ENCODE measurements around the gene ADK. TPM values are rescaled to one million over a fixed set of nuclear protein-coding genes. Genes with fewer than 3 reads are reported as not detected.
"Not testable (repeated sequence)": the region's sequence is repeated elsewhere in the genome, so short reads cannot be mapped to it uniquely, and the experiment has no call there.

ADK gene
- total RNA-seq, 1 donor from 2014 or later: 31.9 TPM

DNA sequence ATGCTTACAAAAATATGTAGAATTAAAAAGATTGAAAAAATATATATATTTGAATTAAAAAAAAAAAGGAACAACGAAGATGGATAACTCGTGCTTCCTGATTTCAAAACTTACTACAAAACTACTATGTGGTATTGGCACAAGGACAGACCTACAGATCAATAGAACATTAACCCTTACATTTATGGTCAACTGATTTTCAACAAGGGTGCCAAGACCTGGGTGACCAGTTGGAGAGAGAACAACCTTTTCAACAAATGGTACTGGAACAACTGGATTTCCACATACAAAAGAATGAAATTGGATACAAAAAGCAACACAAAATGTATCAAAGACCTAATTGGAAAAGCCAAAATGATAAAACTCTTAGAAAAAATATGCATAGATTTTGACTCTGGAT lies 10.5 kb upstream of the ADK start:
- Mint-ChIP-seq H3K27me3 (ENCODE audit: low read depth) (no peaks in the 10 kb centered on the region), H3K36me3 (ENCODE audit: low read depth) (peaks cover 9% of the 10 kb centered on the region), H3K9me3 (ENCODE audit: low read depth) (no peaks in the 10 kb centered on the region), H3K27ac (ENCODE audit: unreplicated experiment) (no peak overlapping the region), H3K4me1 (ENCODE audit: low read depth) (peaks cover 10% of the 10 kb centered on the region), H3K4me3 (ENCODE audit: unreplicated experiment) (no peak overlapping the region)
- TF ChIP-seq, protein P1, sequence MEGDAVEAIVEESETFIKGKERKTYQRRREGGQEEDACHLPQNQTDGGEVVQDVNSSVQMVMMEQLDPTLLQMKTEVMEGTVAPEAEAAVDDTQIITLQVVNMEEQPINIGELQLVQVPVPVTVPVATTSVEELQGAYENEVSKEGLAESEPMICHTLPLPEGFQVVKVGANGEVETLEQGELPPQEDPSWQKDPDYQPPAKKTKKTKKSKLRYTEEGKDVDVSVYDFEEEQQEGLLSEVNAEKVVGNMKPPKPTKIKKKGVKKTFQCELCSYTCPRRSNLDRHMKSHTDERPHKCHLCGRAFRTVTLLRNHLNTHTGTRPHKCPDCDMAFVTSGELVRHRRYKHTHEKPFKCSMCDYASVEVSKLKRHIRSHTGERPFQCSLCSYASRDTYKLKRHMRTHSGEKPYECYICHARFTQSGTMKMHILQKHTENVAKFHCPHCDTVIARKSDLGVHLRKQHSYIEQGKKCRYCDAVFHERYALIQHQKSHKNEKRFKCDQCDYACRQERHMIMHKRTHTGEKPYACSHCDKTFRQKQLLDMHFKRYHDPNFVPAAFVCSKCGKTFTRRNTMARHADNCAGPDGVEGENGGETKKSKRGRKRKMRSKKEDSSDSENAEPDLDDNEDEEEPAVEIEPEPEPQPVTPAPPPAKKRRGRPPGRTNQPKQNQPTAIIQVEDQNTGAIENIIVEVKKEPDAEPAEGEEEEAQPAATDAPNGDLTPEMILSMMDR (IDR thresholded peaks at IDR 0.05): no peak
- DNase-seq (ENCODE audit: low spot score): no peak

DNA sequence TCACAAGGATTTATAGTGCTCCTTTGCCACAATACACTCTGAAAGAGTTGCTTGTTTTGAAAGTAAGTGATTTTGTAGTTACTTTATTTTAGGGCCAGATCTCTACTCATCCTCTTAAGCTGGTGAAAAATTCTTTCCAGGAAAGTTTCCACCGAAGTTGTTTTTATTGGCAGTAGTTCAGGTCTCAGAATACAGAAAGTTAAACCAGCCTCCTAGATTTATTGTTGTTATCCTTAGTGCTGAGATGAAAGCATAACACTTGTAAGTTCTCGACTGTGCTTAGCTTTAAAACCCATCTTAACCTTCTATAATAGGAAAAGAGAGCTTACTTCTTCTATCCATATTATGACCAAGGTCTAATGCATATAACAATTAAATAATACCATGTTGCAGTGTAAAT lies 5.9 kb upstream of the ADK start:
- peaks cover 25% of the 10 kb centered on the region for H3K4me1 Mint-ChIP-seq (ENCODE audit: low read depth)
- DNase-seq (ENCODE audit: low spot score): no peak
- no peak overlapping the region for H3K4me3 Mint-ChIP-seq (ENCODE audit: unreplicated experiment)
- TF ChIP-seq, protein P1 (IDR thresholded peaks at IDR 0.05): no peak
- no peaks in the 10 kb centered on the region for H3K9me3 Mint-ChIP-seq (ENCODE audit: low read depth)
- peak overlapping the region; percentile 63 for H3K27ac Mint-ChIP-seq (ENCODE audit: unreplicated experiment)
- H3K27me3 Mint-ChIP-seq (ENCODE audit: low read depth): no peaks in the 10 kb centered on the region
- H3K36me3 Mint-ChIP-seq (ENCODE audit: low read depth): peaks cover 2% of the 10 kb centered on the region

DNA sequence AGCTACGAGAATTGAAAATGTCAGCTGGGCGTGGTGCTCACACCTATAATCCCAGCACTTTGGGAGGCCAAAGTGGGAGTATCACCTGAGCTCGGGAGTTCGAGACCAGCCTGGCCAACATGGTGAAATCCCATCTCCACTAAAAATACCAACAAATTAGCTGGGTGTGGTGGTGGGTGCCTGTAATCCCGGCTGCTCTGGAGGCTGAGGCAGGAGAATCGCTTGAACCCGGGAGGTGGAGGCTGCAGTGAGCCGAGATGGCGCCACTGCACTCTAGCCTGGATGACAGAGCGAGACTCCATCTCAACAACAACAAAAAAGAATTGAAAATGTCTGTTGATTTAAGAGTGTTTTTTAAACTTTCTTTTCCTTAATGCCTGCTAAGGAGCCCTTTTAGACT lies 4.0 kb upstream of the ADK start:
- H3K4me3 Mint-ChIP-seq (ENCODE audit: unreplicated experiment); H3K27me3 Mint-ChIP-seq (ENCODE audit: low read depth); H3K9me3 Mint-ChIP-seq (ENCODE audit: low read depth); DNase-seq (ENCODE audit: low spot score); H3K27ac Mint-ChIP-seq (ENCODE audit: unreplicated experiment); H3K36me3 Mint-ChIP-seq (ENCODE audit: low read depth): not testable (repeated sequence)
- peaks cover 30% of the 10 kb centered on the region for H3K4me1 Mint-ChIP-seq (ENCODE audit: low read depth)

DNA sequence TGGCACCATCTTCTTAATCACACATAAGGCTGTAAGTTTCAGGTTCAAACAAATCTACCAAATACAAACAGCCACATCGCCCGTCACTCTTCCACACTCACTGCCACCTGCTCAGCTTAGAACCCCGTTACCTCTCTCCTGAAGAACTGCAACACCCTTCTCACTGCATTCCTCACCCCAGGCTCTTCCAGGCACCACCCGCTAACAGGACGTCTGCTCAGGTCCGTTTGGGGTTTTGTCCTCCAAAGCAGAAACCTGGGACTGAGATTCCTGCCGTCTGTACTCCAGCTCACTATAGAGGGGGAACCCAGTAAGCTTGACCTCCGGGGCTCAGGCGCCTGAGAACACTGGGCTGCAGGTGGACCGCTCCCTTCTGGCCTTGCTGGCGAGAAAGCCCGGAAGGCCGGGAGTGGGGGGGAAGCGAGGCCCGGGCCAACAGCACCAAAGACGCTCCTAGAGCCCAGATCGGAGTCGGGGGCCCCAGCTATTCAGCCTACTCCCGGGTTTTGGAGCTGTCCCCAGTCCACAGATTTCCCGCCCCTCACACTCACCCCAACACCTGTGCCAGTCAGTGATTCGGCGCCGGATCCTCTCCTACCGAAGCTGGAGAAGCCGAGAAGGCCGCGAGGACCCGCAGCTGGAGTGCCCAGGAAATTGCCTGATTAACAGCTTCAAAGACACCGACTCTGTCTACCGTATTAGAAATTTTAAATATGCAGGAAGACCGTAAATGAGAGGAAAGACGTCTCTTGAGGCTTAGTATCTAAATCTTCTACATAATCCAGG lies 624 bp upstream of the ADK start, which contains the start of gene AP3M1:
TSS of gene AP3M1 (minus strand) at position 625 of the 786 bp plus-strand sequence. CDS start 12,449 bp downstream, outside the sequence.
- Mint-ChIP-seq H3K27me3 (ENCODE audit: low read depth) (no peaks in the 10 kb centered on the region), H3K9me3 (ENCODE audit: low read depth) (no peaks in the 10 kb centered on the region), H3K36me3 (ENCODE audit: low read depth) (peaks cover 2% of the 10 kb centered on the region), H3K4me1 (ENCODE audit: low read depth) (peaks cover 34% of the 10 kb centered on the region), H3K4me3 (ENCODE audit: unreplicated experiment) (no peak within 1 kb of the TSS), H3K27ac (ENCODE audit: unreplicated experiment) (no peak within 1 kb of the TSS)
- TF ChIP-seq, protein P1 (IDR thresholded peaks at IDR 0.05): no peak
- no peak for DNase-seq (ENCODE audit: low spot score)

DNA sequence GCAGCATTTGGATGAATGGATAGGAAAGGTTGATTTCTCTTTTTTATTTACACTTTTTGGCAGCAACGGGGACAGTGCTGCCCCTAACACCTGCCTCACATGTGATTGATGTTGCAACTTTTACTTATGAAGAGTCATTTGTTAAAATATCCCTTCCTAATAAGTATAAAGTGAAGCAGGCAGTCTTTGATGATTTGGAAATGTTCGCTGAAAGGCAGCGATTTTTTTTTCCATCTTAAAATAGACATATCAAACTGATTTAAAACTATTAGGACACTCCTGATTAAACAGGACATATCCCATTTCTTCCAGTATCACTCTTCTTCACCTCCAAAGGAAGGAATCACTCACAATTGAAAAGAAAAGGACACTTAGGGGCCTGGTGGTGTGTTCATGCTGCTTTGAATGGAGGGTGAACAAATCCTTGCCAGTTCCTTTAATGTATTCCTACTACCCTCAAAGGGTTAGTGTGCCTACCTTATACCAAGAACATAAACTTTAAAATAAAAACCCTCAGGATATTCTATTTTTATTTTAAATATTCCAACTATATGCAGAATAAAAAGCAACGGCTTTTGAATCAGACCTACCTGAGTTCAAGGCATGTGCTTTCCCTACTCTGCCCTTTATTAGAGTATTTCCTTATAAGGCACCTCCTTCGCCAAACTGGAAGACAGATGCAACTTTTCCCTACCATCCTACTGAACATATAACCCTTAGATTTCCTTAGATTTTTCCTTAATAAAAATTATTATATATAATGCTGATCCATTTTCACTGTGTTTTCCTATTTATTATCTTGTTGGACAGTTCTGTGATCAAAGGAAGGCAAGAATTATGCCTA lies 1.1 kb downstream of the ADK start:
- Mint-ChIP-seq H3K27ac (ENCODE audit: unreplicated experiment) (no peak overlapping the region), H3K4me3 (ENCODE audit: unreplicated experiment) (no peak overlapping the region), H3K9me3 (ENCODE audit: low read depth) (no peaks in the 10 kb centered on the region), H3K27me3 (ENCODE audit: low read depth) (no peaks in the 10 kb centered on the region), H3K4me1 (ENCODE audit: low read depth) (peaks cover 30% of the 10 kb centered on the region), H3K36me3 (ENCODE audit: low read depth) (no peaks in the 10 kb centered on the region)
- DNase-seq (ENCODE audit: low spot score): no peak
- TF ChIP-seq, protein P1 (IDR thresholded peaks at IDR 0.05): no peak

Measured in chondrocyte (in vitro differentiated cells).